Effector memory CD8-positive, alpha-beta T cell (primary cell): Measurements from ENCODE around the gene CYP11A1.

Source experiments
- ATAC-seq: fragments of 150-1000 bp; cut with Tn5 transposase; replicated peaks from 2 replicates; pipeline ENCODE4 v1.10.0; 2021; ENCODE audit warnings: mild to moderate bottlenecking, moderate library complexity
- DNase-seq, 3 experiments: peaks; one replicate each; pipeline ENCODE4 v3.0.0; 2021
- H3K27ac Mint-ChIP-seq, 2 donors: one replicate each; pipeline ENCODE4 v1.8.0; 2022; ENCODE audit warnings: mild to moderate bottlenecking in 2 of 2, mixed read lengths in 2 of 2, moderate library complexity in 2 of 2
- H3K27me3 Mint-ChIP-seq, 2 donors: one replicate each; pipeline ENCODE4 v1.8.0; 2022; ENCODE audit warnings: mixed read lengths in 2 of 2
- H3K36me3 Mint-ChIP-seq: one replicate; pipeline ENCODE4 v1.8.0; 2022; ENCODE audit warnings: mild to moderate bottlenecking, moderate library complexity, mixed read lengths; ENCODE audit not compliant: insufficient read depth
- H3K4me1 Mint-ChIP-seq, 2 donors: one replicate each; pipeline ENCODE4 v1.8.0; 2022; ENCODE audit warnings: low read depth in 2 of 2, mixed read lengths in 2 of 2
- H3K4me3 Mint-ChIP-seq, 2 donors: one replicate each; pipeline ENCODE4 v1.8.0; 2022; ENCODE audit warnings: mild to moderate bottlenecking in 2 of 2, mixed read lengths in 2 of 2, moderate library complexity in 2 of 2
- H3K9me3 Mint-ChIP-seq, 2 donors: one replicate each; pipeline ENCODE4 v1.8.0; 2022; ENCODE audit warnings: mixed read lengths in 2 of 2

The CYP11A1 gene

DNA sequence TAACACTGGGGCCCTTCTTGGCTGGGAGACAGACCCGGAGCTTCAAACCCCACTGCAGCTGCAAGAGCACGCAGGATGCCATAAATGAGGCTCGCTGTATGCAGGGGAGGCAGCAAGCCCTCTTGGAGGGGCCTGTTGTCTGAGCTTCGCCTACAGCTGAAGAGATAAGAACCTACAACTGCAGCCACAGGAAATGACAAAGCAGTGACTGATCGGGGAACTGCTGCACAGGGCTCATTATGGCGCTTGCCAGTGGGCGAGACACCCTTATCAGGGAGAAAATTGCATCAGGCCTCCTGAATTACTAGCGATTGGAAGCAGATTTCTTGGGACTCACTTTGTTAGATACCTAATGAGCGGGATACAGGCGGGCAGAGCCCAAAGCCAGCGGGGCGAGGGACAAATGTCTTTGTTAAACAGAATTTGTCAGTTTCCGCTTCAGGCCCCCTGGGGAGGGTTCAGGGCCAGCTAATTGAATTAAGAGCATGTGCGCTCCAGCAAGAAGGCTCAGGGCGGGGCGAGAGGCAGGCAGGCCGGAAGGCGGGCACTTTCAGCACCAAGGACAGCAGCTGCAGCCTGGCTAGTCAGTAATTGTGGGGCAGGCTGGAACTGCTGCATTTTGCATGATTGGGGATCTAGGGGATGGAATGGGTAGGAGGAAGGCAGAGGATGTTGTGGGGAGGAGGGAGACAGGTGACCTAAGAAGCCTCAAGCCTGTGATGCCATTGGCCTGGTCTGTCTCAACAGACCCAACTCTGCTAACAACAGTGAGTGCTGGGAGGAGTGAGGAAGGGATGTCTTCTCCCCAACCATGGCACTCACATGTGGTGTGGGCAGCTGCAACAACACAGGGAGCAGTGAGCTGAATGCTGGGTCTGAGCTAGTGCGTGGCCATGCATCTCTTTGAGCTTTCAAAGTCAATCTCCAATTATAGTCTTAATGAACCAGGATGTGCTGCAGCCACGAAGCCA is 76.1 kb downstream of the CYP11A1 start:
- ATAC-seq (peak; percentile 42), DNase-seq (peak; percentile 50 to 60 (median 53))
- no peaks in the 10 kb centered on the region for H3K36me3 Mint-ChIP-seq
- peaks cover 0 to 2% of the 10 kb centered on the region in 2 donors for H3K4me1 Mint-ChIP-seq
- no peak overlapping the region for H3K27ac Mint-ChIP-seq
- H3K4me3 Mint-ChIP-seq: no peak overlapping the region
- peaks cover 43 to 73% of the 10 kb centered on the region in 2 donors for H3K27me3 Mint-ChIP-seq
- no peaks in the 10 kb centered on the region for H3K9me3 Mint-ChIP-seq

GRCh38 chr15:74290645-74291044 is 76.8 kb downstream of the CYP11A1 start:
- Mint-ChIP-seq H3K27me3 (peaks cover 44 to 80% of the 10 kb centered on the region in 2 donors), H3K9me3 (no peaks in the 10 kb centered on the region), H3K4me3 (no peak overlapping the region), H3K4me1 (peaks cover 0 to 2% of the 10 kb centered on the region in 2 donors), H3K36me3 (no peaks in the 10 kb centered on the region), H3K27ac (no peak overlapping the region)
- no peak for ATAC-seq
- DNase-seq: no peak

- no peak overlapping the region for H3K4me3 Mint-ChIP-seq
- no peak for ATAC-seq
- no peaks in the 10 kb centered on the region for H3K9me3 Mint-ChIP-seq
- H3K36me3 Mint-ChIP-seq: no peaks in the 10 kb centered on the region
- no peak for DNase-seq
- no peak overlapping the region for H3K27ac Mint-ChIP-seq
- peaks cover 0 to 2% of the 10 kb centered on the region in 2 donors for H3K4me1 Mint-ChIP-seq
- peaks cover 40 to 84% of the 10 kb centered on the region in 2 donors for H3K27me3 Mint-ChIP-seq
Measured at GRCh38 chr15:74289671-74290070, 77.8 kb downstream of the CYP11A1 start.
